IPS-18a (cell line): ENCODE results near the gene ABHD5.
"Not testable (repeated sequence)": the region's sequence is repeated elsewhere in the genome, so short reads cannot be mapped to it uniquely, and the experiment has no call there.

Experiments
- H3K27ac ChIP-seq: one replicate; pipeline ENCODE4 v1.5.1; 2013; ENCODE audit warnings: low read length
- H3K27me3 ChIP-seq: one replicate; pipeline ENCODE4 v1.6.1; 2013; ENCODE audit warnings: mild to moderate bottlenecking, low read length; ENCODE audit not compliant: control insufficient read depth, insufficient read depth
- H3K36me3 ChIP-seq: one replicate; pipeline ENCODE4 v1.6.1; 2013; ENCODE audit warnings: low read depth, low read length; ENCODE audit not compliant: control insufficient read depth
- H3K4me1 ChIP-seq: one replicate; pipeline ENCODE4 v1.6.1; 2013; ENCODE audit warnings: low read depth, low read length; ENCODE audit not compliant: control insufficient read depth
- H3K4me3 ChIP-seq: one replicate; pipeline ENCODE4 v1.5.1; 2013; ENCODE audit warnings: low read length
- H3K9ac ChIP-seq: one replicate; pipeline ENCODE4 v1.6.1; 2013; ENCODE audit warnings: mild to moderate bottlenecking, low read length, moderate library complexity
- H3K9me3 ChIP-seq: one replicate; pipeline ENCODE4 v1.6.1; 2013; ENCODE audit warnings: low read depth, low read length; ENCODE audit not compliant: control insufficient read depth

The ABHD5 gene

GRCh38 chr3:43690400-43691119 is at the start of gene ABHD5:
Gene ABHD5, plus strand, starts transcription at chr3:43690938. Its CDS starts 55 bp downstream, at chr3:43690993.
- Histone ChIP-seq H3K4me1 (peaks cover 28% of the 10 kb centered on the region), H3K9ac (peak within 1 kb of the TSS; percentile 65), H3K9me3 (no peaks in the 10 kb centered on the region), H3K4me3 (peak within 1 kb of the TSS; percentile 77), H3K27ac (peak within 1 kb of the TSS; percentile 12), H3K27me3 (peaks cover 3% of the 10 kb centered on the region), H3K36me3 (no peaks in the 10 kb centered on the region)

GRCh38 chr3:43641306-43642114 is 49.2 kb upstream of the ABHD5 start:
- Histone ChIP-seq H3K27ac (no peak overlapping the region), H3K36me3 (no peaks in the 10 kb centered on the region), H3K9me3 (no peaks in the 10 kb centered on the region), H3K4me3 (no peak overlapping the region), H3K9ac (no peak overlapping the region), H3K4me1 (no peaks in the 10 kb centered on the region), H3K27me3 (no peaks in the 10 kb centered on the region)

- H3K27ac ChIP-seq, result no peak overlapping the region
These were observed 46.3 kb upstream of the ABHD5 start for GRCh38 chr3:43644443-43644842.

GRCh38 chr3:43647331-43648166 is 43.2 kb upstream of the ABHD5 start:
- Histone ChIP-seq H3K27ac (no peak overlapping the region), H3K27me3 (no peaks in the 10 kb centered on the region), H3K9me3 (no peaks in the 10 kb centered on the region), H3K9ac (no peak overlapping the region), H3K4me1 (peaks cover 4% of the 10 kb centered on the region), H3K4me3 (no peak overlapping the region), H3K36me3 (no peaks in the 10 kb centered on the region)

More at GRCh38 chr3:43644443-43644842, 46.3 kb upstream of the ABHD5 start:
- H3K4me3 ChIP-seq, result no peak overlapping the region
- H3K9ac ChIP-seq, result no peak overlapping the region
- peaks cover 4% of the 10 kb centered on the region for H3K4me1 ChIP-seq
- H3K27me3 ChIP-seq, result no peaks in the 10 kb centered on the region
- no peaks in the 10 kb centered on the region for H3K9me3 ChIP-seq
- no peaks in the 10 kb centered on the region for H3K36me3 ChIP-seq

GRCh38 chr3:43648957-43649356 is 41.8 kb upstream of the ABHD5 start:
- Histone ChIP-seq H3K4me1 (peaks cover 4% of the 10 kb centered on the region), H3K9me3 (no peaks in the 10 kb centered on the region), H3K9ac (no peak overlapping the region), H3K27me3 (no peaks in the 10 kb centered on the region), H3K36me3 (no peaks in the 10 kb centered on the region), H3K27ac (no peak overlapping the region), H3K4me3 (no peak overlapping the region)

- no peaks in the 10 kb centered on the region for H3K9me3 ChIP-seq
- no peaks in the 10 kb centered on the region for H3K27me3 ChIP-seq
- no peaks in the 10 kb centered on the region for H3K36me3 ChIP-seq
- H3K4me1 ChIP-seq, result peaks cover 4% of the 10 kb centered on the region
- H3K4me3 ChIP-seq, result no peak overlapping the region
- no peak overlapping the region for H3K9ac ChIP-seq
- no peak overlapping the region for H3K27ac ChIP-seq
These were observed 41.3 kb upstream of the ABHD5 start for GRCh38 chr3:43649365-43649968.

GRCh38 chr3:43650345-43650744 is 40.4 kb upstream of the ABHD5 start:
- no peaks in the 10 kb centered on the region for H3K27me3 ChIP-seq
- no peaks in the 10 kb centered on the region for H3K36me3 ChIP-seq
- H3K4me1 ChIP-seq, result peaks cover 4% of the 10 kb centered on the region
- H3K9ac ChIP-seq, result no peak overlapping the region
- no peaks in the 10 kb centered on the region for H3K9me3 ChIP-seq
- H3K4me3 ChIP-seq, result no peak overlapping the region
- H3K27ac ChIP-seq, result no peak overlapping the region

- H3K27me3 ChIP-seq, H3K9me3 ChIP-seq, H3K36me3 ChIP-seq, H3K4me1 ChIP-seq, H3K27ac ChIP-seq, H3K9ac ChIP-seq, H3K4me3 ChIP-seq: not testable (repeated sequence)
These were observed 34.3 kb upstream of the ABHD5 start for GRCh38 chr3:43656390-43656789.

- H3K4me1 ChIP-seq, result no peaks in the 10 kb centered on the region
- no peak overlapping the region for H3K27ac ChIP-seq
- H3K4me3 ChIP-seq, result no peak overlapping the region
- H3K9ac ChIP-seq, result no peak overlapping the region
- H3K27me3 ChIP-seq, result no peaks in the 10 kb centered on the region
- H3K9me3 ChIP-seq, result no peaks in the 10 kb centered on the region
- no peaks in the 10 kb centered on the region for H3K36me3 ChIP-seq
These were observed 31.4 kb upstream of the ABHD5 start for GRCh38 chr3:43659250-43659880.

- not testable (repeated sequence) for H3K9ac ChIP-seq, H3K4me3 ChIP-seq, H3K27me3 ChIP-seq, H3K36me3 ChIP-seq, H3K4me1 ChIP-seq, H3K27ac ChIP-seq, H3K9me3 ChIP-seq
These were observed 29.4 kb upstream of the ABHD5 start for GRCh38 chr3:43661376-43661775.

GRCh38 chr3:43665011-43665410 is 25.7 kb upstream of the ABHD5 start:
- H3K36me3 ChIP-seq, H3K9ac ChIP-seq, H3K4me3 ChIP-seq, H3K27ac ChIP-seq, H3K4me1 ChIP-seq, H3K9me3 ChIP-seq, H3K27me3 ChIP-seq: not testable (repeated sequence)
